ENCODE measurements around the gene LMAN1L. TPM values are rescaled to one million over a fixed set of nuclear protein-coding genes. Genes with fewer than 3 reads are reported as not detected.

Gene LMAN1L
- total and polyA plus RNA-seq, 2 experiments from 2014 or later: not detected

DNA sequence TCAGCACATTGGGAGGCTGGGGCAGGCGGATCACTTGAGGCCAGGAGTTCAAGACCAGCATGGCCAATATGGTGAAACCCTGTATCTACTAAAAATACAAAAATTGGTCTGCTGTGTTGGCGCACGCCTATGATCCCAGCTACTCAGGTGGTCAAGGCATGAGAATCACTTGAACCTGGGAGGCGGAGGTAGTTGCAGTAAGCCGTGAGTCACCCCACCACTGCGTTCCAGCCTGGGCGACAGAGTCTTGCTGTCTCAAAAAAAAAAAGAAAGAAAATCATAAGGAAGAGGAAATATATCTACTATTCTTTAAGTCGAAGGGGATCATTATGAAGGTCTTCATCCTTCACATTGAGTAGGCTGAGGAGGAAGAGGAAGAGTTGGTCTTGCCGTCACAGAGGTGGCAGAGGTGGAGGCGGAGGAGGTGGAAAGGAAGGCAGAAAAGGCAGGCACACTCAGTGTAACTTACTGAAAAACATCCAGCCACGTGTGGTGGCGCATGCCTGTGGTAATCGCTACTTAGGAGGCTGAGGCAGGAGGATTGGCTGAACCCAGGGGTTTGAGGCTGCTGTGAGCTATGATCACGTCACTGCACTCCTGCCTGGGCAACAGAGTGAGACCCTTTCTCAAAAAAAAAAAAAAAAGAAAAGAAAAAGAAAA lies 16.5 kb upstream of the LMAN1L start:
- in situ Hi-C loops (cut with MboI): no loop called here
- no peaks in the 10 kb centered on the region for H3K27me3 ChIP-seq (replicated peaks; ENCODE audit: insufficient read depth)
- no peak overlapping the region for H3K4me2 ChIP-seq (ENCODE audit: unreplicated experiment)
- no peak for TF ChIP-seq EZH2phosphoT487 (IDR thresholded peaks at IDR 0.05; ENCODE audit: insufficient read depth, low read depth)
- no peak for TF ChIP-seq EZH2 (IDR thresholded peaks at IDR 0.05; ENCODE audit: insufficient read depth, poor library complexity, severe bottlenecking)
- H3K4me1 ChIP-seq (ENCODE audit: insufficient read depth): peaks cover 1% of the 10 kb centered on the region; the same call in 1 of the 2 replicates
- no peak overlapping the region for H2AFZ ChIP-seq
- no peak overlapping the region for H3K27ac ChIP-seq
- no peak overlapping the region for H3K9ac ChIP-seq
- H4K20me1 ChIP-seq (ENCODE audit: insufficient read depth): no peaks in the 10 kb centered on the region
- peaks cover 70% of the 10 kb centered on the region for H3K79me2 ChIP-seq (ENCODE audit: insufficient read depth)
- no peak overlapping the region for H3K4me3 ChIP-seq
- no peaks in the 10 kb centered on the region for H3K36me3 ChIP-seq (ENCODE audit: low read depth)
- whole genome bisulfite sequencing, 2 experiments (ENCODE audit: low coverage in 1 of 2, low lambda C conversion rate in 2 of 2, missing lambda C conversion rate in 2 of 2): 94 to 95% methylated on average over 14 of the region's 14 CpGs
- DNase-seq: no peak
- no peaks in the 10 kb centered on the region for H3K9me2 ChIP-seq (ENCODE audit: insufficient read depth)
- H3F3A ChIP-seq (ENCODE audit: insufficient read depth): peaks cover 5% of the 10 kb centered on the region; the same call in 1 of the 2 replicates
- H3K9me3 ChIP-seq (ENCODE audit: low read depth): no peaks in the 10 kb centered on the region

DNA sequence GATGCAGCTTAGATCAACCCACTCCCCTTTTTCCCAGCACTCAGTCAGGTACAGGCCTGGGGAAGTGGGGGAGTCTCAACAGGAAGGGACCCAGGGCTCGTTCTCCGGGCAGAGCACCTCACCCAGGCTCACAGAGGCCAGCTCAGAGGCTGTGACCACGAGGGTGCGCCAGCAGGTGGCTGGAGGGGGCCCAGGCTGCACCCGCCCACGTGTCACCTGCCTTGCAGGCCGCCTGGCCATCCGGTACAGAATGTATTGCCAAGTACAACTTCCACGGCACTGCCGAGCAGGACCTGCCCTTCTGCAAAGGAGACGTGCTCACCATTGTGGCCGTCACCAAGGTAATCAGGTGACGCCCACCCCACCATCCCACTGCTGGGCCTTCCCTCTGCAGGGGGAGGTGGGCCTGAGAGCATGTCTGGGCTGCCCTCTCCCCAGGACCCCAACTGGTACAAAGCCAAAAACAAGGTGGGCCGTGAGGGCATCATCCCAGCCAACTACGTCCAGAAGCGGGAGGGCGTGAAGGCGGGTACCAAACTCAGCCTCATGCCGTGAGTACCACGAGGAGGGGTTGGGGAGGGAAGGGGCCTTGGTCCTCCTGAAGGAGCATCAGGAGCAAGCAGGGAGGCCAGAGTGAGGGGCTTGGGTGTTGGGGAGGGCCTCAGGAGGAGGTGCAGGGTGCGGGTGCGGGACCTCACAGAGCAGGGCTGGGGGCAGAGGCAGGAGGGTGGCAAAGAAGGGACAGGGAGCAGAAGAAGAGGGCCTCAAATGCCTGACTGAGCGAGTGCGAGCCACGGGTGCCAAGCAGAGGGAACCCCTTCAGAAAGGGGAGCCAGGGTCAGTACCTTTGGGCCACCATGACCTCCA lies 14.0 kb upstream of the LMAN1L start:
- Histone ChIP-seq H3F3A (ENCODE audit: insufficient read depth) (no peaks in the 10 kb centered on the region), H3K4me3 (no peak overlapping the region), H2AFZ (no peak overlapping the region), H3K36me3 (ENCODE audit: low read depth) (no peaks in the 10 kb centered on the region), H3K27ac (no peak overlapping the region), H3K4me1 (ENCODE audit: insufficient read depth) (no peaks in the 10 kb centered on the region), H3K9me2 (ENCODE audit: insufficient read depth) (no peaks in the 10 kb centered on the region), H4K20me1 (ENCODE audit: insufficient read depth) (no peaks in the 10 kb centered on the region), H3K9me3 (ENCODE audit: low read depth) (no peaks in the 10 kb centered on the region), H3K9ac (no peak overlapping the region), H3K4me2 (ENCODE audit: unreplicated experiment) (no peak overlapping the region), H3K27me3 (replicated peaks; ENCODE audit: insufficient read depth) (no peaks in the 10 kb centered on the region), H3K79me2 (ENCODE audit: insufficient read depth) (peaks cover 44% of the 10 kb centered on the region)
- in situ Hi-C loops (cut with MboI): no loop called here
- TF ChIP-seq EZH2phosphoT487 (IDR thresholded peaks at IDR 0.05; ENCODE audit: insufficient read depth, low read depth) (no peak), EZH2 (IDR thresholded peaks at IDR 0.05; ENCODE audit: insufficient read depth, poor library complexity, severe bottlenecking) (no peak)
- DNase-seq: no peak
- WGBS, 2 experiments (ENCODE audit: low coverage in 1 of 2, low lambda C conversion rate in 2 of 2, missing lambda C conversion rate in 2 of 2): 78 to 83% methylated on average over 19 to 23 of the region's 25 CpGs

DNA sequence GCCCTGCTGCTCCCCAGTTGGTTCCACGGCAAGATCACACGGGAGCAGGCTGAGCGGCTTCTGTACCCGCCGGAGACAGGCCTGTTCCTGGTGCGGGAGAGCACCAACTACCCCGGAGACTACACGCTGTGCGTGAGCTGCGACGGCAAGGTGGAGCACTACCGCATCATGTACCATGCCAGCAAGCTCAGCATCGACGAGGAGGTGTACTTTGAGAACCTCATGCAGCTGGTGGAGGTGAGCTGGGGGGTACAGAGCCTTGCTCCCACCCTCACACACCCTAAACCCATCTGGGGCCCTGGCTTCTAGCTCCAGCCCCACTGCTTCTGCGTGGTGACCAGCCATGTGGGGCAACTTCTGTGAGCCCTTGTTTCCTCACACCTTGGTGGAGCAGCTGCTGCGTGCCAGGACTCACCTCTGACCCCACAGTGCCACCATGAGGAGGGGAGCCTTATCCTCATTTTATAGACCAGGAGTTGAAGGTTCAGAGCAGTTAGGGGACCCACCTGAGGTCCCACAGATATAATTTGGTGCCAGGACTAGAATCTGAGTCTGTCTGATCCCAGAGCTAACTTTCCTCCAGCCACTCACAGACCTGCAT lies 13.3 kb upstream of the LMAN1L start:
- TF ChIP-seq EZH2 (IDR thresholded peaks at IDR 0.05; ENCODE audit: insufficient read depth, poor library complexity, severe bottlenecking) (no peak), EZH2phosphoT487 (IDR thresholded peaks at IDR 0.05; ENCODE audit: insufficient read depth, low read depth) (no peak)
- H3K4me3 ChIP-seq: no peak overlapping the region
- H3K4me2 ChIP-seq (ENCODE audit: unreplicated experiment): no peak overlapping the region
- H3K27me3 ChIP-seq (replicated peaks; ENCODE audit: insufficient read depth): no peaks in the 10 kb centered on the region
- H3K4me1 ChIP-seq (ENCODE audit: insufficient read depth): no peaks in the 10 kb centered on the region
- peaks cover 39% of the 10 kb centered on the region for H3K79me2 ChIP-seq (ENCODE audit: insufficient read depth)
- no peaks in the 10 kb centered on the region for H3F3A ChIP-seq (ENCODE audit: insufficient read depth)
- no peak overlapping the region for H3K27ac ChIP-seq
- WGBS, 2 experiments (ENCODE audit: low coverage in 1 of 2, low lambda C conversion rate in 2 of 2, missing lambda C conversion rate in 2 of 2): 97 to 98% methylated on average over 15 to 16 of the region's 16 CpGs
- H3K36me3 ChIP-seq (ENCODE audit: low read depth): 0 out of 2 replicates have a peak, but pooled peaks cover 5% of the 10 kb centered on the region
- H3K9ac ChIP-seq: no peak overlapping the region
- no peaks in the 10 kb centered on the region for H4K20me1 ChIP-seq (ENCODE audit: insufficient read depth)
- DNase-seq: no peak
- in situ Hi-C loops (cut with MboI): no loop called here
- no peaks in the 10 kb centered on the region for H3K9me3 ChIP-seq (ENCODE audit: low read depth)
- H3K9me2 ChIP-seq (ENCODE audit: insufficient read depth): no peaks in the 10 kb centered on the region
- no peak overlapping the region for H2AFZ ChIP-seq

DNA sequence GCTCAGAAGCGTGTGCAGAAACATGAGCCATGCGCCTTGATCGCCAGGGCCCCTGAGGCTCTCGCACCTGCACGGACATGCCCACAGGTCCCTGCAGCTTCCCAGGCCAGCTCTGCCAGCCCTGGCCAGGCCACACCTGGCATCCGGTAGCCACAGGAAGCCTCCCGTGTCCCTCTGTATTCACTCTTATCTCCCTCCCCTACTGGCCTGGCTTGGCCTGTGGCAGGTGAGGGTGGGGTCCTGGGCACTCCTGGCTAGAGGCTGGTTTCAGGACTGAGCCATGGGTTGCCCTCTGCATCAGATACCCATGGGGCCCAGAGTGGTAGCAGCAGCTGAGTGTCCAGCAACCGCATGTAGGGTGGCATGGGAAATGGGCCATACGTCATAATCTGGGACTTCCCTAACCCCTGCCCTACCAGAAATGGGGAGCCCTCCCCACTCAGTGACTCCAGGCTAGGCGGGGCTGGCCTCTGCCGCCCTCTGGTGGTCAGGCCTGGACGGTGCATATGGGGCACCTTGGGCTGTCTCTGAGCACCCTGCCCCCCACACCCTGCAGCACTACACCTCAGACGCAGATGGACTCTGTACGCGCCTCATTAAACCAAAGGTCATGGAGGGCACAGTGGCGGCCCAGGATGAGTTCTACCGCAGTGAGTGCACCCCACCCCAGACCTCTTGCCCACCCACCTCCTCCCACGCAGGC lies 12.6 kb upstream of the LMAN1L start:
- no peak overlapping the region for H3K9ac ChIP-seq
- no peak overlapping the region for H2AFZ ChIP-seq
- in situ Hi-C loops (cut with MboI): no loop called here
- no peaks in the 10 kb centered on the region for H3K9me3 ChIP-seq (ENCODE audit: low read depth)
- DNase-seq: peak; percentile 70
- H3K9me2 ChIP-seq (ENCODE audit: insufficient read depth): no peaks in the 10 kb centered on the region
- no peak overlapping the region for H3K4me3 ChIP-seq
- H3K27me3 ChIP-seq (replicated peaks; ENCODE audit: insufficient read depth): no peaks in the 10 kb centered on the region
- no peaks in the 10 kb centered on the region for H3F3A ChIP-seq (ENCODE audit: insufficient read depth)
- WGBS, 2 experiments (ENCODE audit: low coverage in 1 of 2, low lambda C conversion rate in 2 of 2, missing lambda C conversion rate in 2 of 2): 49 to 50% methylated on average over 16 to 18 of the region's 18 CpGs
- peaks cover 32% of the 10 kb centered on the region for H3K79me2 ChIP-seq (ENCODE audit: insufficient read depth)
- H4K20me1 ChIP-seq (ENCODE audit: insufficient read depth): no peaks in the 10 kb centered on the region
- H3K4me2 ChIP-seq (ENCODE audit: unreplicated experiment): no peak overlapping the region
- no peaks in the 10 kb centered on the region for H3K4me1 ChIP-seq (ENCODE audit: insufficient read depth)
- no peak overlapping the region for H3K27ac ChIP-seq
- TF ChIP-seq EZH2phosphoT487 (IDR thresholded peaks at IDR 0.05; ENCODE audit: insufficient read depth, low read depth) (no peak), EZH2 (IDR thresholded peaks at IDR 0.05; ENCODE audit: insufficient read depth, poor library complexity, severe bottlenecking) (no peak)
- H3K36me3 ChIP-seq (ENCODE audit: low read depth): 0 out of 2 replicates have a peak, but pooled peaks cover 5% of the 10 kb centered on the region

All from GM23248 (cell line).